Hematopoietic multipotent progenitor cell treated with erythropoietin and hydrocortisone succinate and interleukin-3 and kit ligand, for 4 days (in vitro differentiated cells): ENCODE measurements around the gene C17orf67.
A peak's percentile ranks its signal among the peaks of the same experiment; 100 is the strongest.

Experiments
- DNase-seq: peaks from one replicate; pipeline ENCODE4 v3.0.0-alpha.2; 2015

The C17orf67 gene

GRCh38 chr17:56832446-56832845 lies 1.3 kb downstream of the C17orf67 start:
- no peak for DNase-seq

- DNase-seq = no peak
Measured at GRCh38 chr17:56831369-56832095, 2.2 kb downstream of the C17orf67 start.

GRCh38 chr17:56830726-56831368 lies 2.9 kb downstream of the C17orf67 start:
- DNase-seq = no peak

- DNase-seq = peak; percentile 32
Measured at GRCh38 chr17:56826611-56827414, 6.9 kb downstream of the C17orf67 start.

- no peak for DNase-seq
Measured at GRCh38 chr17:56824503-56824902, 9.2 kb downstream of the C17orf67 start.

GRCh38 chr17:56823848-56824247 lies 9.9 kb downstream of the C17orf67 start:
- no peak for DNase-seq

- DNase-seq = no peak
Measured at GRCh38 chr17:56822725-56823124, 11.0 kb downstream of the C17orf67 start.

GRCh38 chr17:56821847-56822534 lies 11.7 kb downstream of the C17orf67 start:
- no peak for DNase-seq

- DNase-seq = no peak
Measured at GRCh38 chr17:56820207-56820606, 13.5 kb downstream of the C17orf67 start.

- peak; percentile 88 for DNase-seq
Measured at GRCh38 chr17:56819431-56820145, 14.1 kb downstream of the C17orf67 start.

GRCh38 chr17:56819030-56819429 lies 14.7 kb downstream of the C17orf67 start:
- DNase-seq = no peak

- no peak for DNase-seq
Measured at GRCh38 chr17:56817066-56817465, 16.7 kb downstream of the C17orf67 start.

GRCh38 chr17:56815711-56816110 lies 18.0 kb downstream of the C17orf67 start:
- no peak for DNase-seq

- no peak for DNase-seq
Measured at GRCh38 chr17:56812901-56813388, 20.8 kb downstream of the C17orf67 start.

- DNase-seq = no peak
Measured at GRCh38 chr17:56810891-56811775, 22.6 kb downstream of the C17orf67 start.

GRCh38 chr17:56810343-56810742 lies 23.4 kb downstream of the C17orf67 start:
- no peak for DNase-seq

- no peak for DNase-seq
Measured at GRCh38 chr17:56809820-56810179, 23.9 kb downstream of the C17orf67 start.

- no peak for DNase-seq
Measured at GRCh38 chr17:56809106-56809819, 24.5 kb downstream of the C17orf67 start.

- DNase-seq = no peak
Measured at GRCh38 chr17:56808503-56808902, 25.2 kb downstream of the C17orf67 start.

GRCh38 chr17:56807723-56808122 lies 26.0 kb downstream of the C17orf67 start:
- no peak for DNase-seq

- no peak for DNase-seq
Measured at GRCh38 chr17:56806949-56807348, 26.8 kb downstream of the C17orf67 start.
